HG03060 (cell line): ENCODE data around the gene SIGLECL1.

Experiments
- ATAC-seq: cut with Tn5 transposase; IDR thresholded peaks from one replicate; pipeline ENCODE4 v1.9.1; 2021; ENCODE audit warnings: low read depth, moderate number of reproducible peaks; ENCODE audit not compliant: unreplicated experiment

Gene SIGLECL1

DNA sequence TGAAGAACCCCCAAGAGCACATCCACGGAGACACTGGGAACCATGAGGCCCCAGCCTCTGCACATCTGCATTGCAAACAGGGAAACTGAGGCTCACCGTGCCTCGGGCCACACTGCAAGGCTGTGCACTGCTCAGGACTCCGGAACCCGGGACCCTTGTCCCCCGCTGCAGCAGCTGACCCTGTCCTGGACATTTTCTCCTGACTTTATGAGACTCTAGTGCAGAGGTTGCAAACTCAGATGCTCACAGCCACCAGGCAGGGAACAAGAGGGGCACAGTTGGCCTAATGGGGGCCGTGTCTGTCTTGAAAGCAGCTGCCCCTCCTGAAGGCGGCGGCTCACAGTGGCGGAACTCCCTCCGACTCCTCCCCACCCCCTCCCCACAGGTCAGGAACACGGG, 44.1 kb downstream of the SIGLECL1 start:
- ATAC-seq: no peak

GRCh38 chr19:51295382-51296126, 44.7 kb downstream of the SIGLECL1 start:
- no peak for ATAC-seq

DNA sequence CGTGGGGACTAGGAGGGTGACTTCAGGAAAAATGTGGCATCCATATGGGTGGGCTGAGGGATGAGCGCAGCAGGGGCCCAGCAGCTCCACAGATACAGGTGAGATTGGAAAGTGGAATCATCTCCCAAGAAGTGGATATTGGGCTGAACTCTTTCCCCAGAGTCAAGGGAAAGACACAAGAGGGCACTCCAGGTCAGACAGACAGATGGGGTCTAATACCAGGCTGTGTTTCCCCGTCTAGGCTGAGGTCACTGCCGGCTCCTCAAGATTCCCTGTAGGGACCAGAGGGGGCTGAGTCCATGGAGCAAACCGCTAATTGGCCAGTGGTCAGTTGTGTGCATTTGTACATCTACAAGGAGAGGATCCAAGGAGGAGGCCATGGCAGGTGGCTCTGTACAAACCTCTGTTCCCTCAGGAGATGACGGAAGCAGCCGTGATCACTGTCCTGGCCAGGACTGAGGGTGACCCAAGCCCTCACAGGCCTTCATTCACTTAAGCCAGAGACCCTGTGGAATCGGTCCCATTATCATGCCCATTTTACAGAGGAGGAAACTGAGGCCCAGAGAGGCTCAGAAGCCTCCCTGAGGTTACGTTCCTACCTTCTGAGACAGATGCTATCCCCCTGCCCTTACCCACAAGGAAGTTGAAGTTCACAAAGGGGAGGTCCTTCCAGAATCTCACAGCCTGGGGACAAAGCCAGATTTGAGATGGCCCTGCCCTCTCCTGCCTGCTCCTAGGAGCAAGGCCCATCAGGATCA, 45.6 kb downstream of the SIGLECL1 start:
- ATAC-seq: no peak

DNA sequence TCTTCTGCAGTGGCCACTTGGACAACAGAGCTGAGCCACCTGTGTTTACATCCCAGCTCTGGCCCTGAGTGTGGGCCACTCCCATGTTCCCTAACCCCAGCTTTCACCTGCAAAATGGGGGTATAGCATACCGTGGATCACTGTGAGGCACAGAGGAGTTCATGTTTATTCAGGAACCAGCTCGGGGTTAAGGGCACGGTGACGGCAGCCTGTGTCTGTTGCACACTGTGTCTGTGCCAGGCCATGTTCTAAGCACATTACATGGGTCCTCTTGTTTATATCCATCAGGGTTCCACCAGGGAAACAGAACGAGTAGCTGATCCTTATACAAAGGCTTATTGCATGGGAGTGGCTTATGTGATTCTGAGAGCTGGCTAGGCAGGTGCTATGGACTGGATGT, 46.5 kb downstream of the SIGLECL1 start:
- ATAC-seq: no peak

GRCh38 chr19:51301266-51301665, 50.4 kb downstream of the SIGLECL1 start:
- ATAC-seq: no peak

- no peak for ATAC-seq
Measured at GRCh38 chr19:51305479-51305878, 54.6 kb downstream of the SIGLECL1 start.

- ATAC-seq: no peak
Measured at GRCh38 chr19:51311351-51312257, 60.7 kb downstream of the SIGLECL1 start, which contains the start of gene IGLON5. Gene IGLON5 (plus strand): TSS chr19:51311644. CDS start chr19:51311848, 204 bp downstream.

GRCh38 chr19:51316688-51317087, 65.8 kb downstream of the SIGLECL1 start:
- no peak for ATAC-seq

GRCh38 chr19:51317376-51317775, 66.5 kb downstream of the SIGLECL1 start:
- ATAC-seq: no peak

- ATAC-seq: no peak
Measured at GRCh38 chr19:51317968-51318367, 67.1 kb downstream of the SIGLECL1 start.
